Stomach (tissue), 9 donors: ENCODE data around the gene UMPS. TPM values are rescaled to one million over a fixed set of nuclear protein-coding genes. Genes with fewer than 3 reads are reported as not detected.

Source experiments
- DNase-seq, 2 donors: peaks; one replicate each; pipeline versions ENCODE4 v3.0.0 to v3.0.0-alpha.2; 2013 to 2019
- H3K27ac ChIP-seq, 5 donors: fragments of 200-600 bp in 4 of 5; sonication (generic) in 4 of 5; one replicate each; pipeline ENCODE4 v1.5.1; 2013 to 2019; ENCODE audit warnings: mild to moderate bottlenecking in 1 of 5, moderate library complexity in 1 of 5
- H3K27me3 ChIP-seq, 3 donors: fragments of 200-600 bp; sonication (generic); one replicate each; pipeline ENCODE4 v1.5.1; 2017 to 2019; ENCODE audit warnings: mixed run types in 1 of 3
- H3K36me3 ChIP-seq, 4 donors: fragments of 200-600 bp; sonication (generic); 1 replicate in 3 of 4; 2 replicates in 1 of 4; pipeline ENCODE4 v1.5.1; 2016 to 2019
- H3K4me1 ChIP-seq, 4 donors: fragments of 200-600 bp; sonication (generic); one replicate each; pipeline ENCODE4 v1.5.1; 2016 to 2019
- H3K4me3 ChIP-seq, 4 donors: fragments of 200-600 bp; sonication (generic) in 3 of 4; one replicate each; pipeline ENCODE4 v1.5.1; 2016 to 2019; ENCODE audit warnings: mild to moderate bottlenecking in 1 of 4
- H3K9me3 ChIP-seq, 4 donors: fragments of 200-600 bp; sonication (generic); one replicate each; pipeline ENCODE4 v1.5.1; 2016 to 2019
- CTCF ChIP-seq, 7 experiments: fragments of 450-650 bp in 4 of 7; fragments of 200-600 bp in 3 of 7; sonication (generic) in 3 of 7; IDR thresholded peaks; one replicate each; pipeline ENCODE4 v1.5.1; 2016 to 2019; ENCODE audit warnings: antibody characterized with exemption in 7 of 7, control low read depth in 2 of 7, mild to moderate bottlenecking in 1 of 7
- EP300 ChIP-seq: sonication (generic); formaldehyde crosslinking; IDR thresholded peaks from one replicate; pipeline ENCODE4 v1.6.1; 2017; ENCODE audit warnings: antibody characterized with exemption
- POLR2A ChIP-seq, 4 donors: fragments of 450-650 bp; IDR thresholded peaks; one replicate each; pipeline ENCODE4 v1.6.1; 2016; ENCODE audit warnings: antibody characterized with exemption in 4 of 4, control low read depth in 2 of 4, mild to moderate bottlenecking in 1 of 4, moderate library complexity in 1 of 4
- POLR2AphosphoS5 ChIP-seq, 3 donors: sonication (generic); formaldehyde crosslinking; IDR thresholded peaks; one replicate each; pipeline ENCODE4 v1.6.1; 2016; ENCODE audit warnings: antibody characterized with exemption in 3 of 3
- WGBS, 5 donors: extraction: QIAGEN DNeasy Blood & Tissue Kit in 3 of 5; methylation state at CpG; one replicate each; pipeline versions ENCODE4 v1.1.5 to v1.1.7; 2013 to 2018; 5-methylcytosine and 5-hydroxymethylcytosine counted together
- intact Hi-C: fragments of 100-400 bp; cut with DNase I; formaldehyde crosslinking; loops from one replicate; pipeline ENCODE4 v1.15.1; 2023; ENCODE audit warnings: low total_unique reads
- polyA plus RNA-seq, 3 donors: library from polyadenylated mRNA; stranded (reverse); fragments of 200-250 nt; gene quantifications; one replicate each; pipeline ENCODE4 v1.2.3, GENCODE V29; 2013
- total RNA-seq, 5 donors: library from RNA; depleted of rRNA; stranded (reverse); fragments of >200 nt; gene quantifications; one replicate each; pipeline versions ENCODE4 v1.1.0 to v1.2.3, GENCODE V29; 2014 to 2016
- donor health status: healthy with polysubstance abuse.
- donor health status: Bipolar disorder and iron deficiency.
- donor health status: healthy.

UMPS gene
- total and polyA plus RNA-seq, 8 donors = 1.8 to 48.3 (median 20.6) TPM

- peaks cover 5 to 24% (median 22%) of the 10 kb centered on the region in 4 donors for H3K36me3 ChIP-seq
- peaks cover 6 to 21% (median 17%) of the 10 kb centered on the region in 4 donors for H3K4me1 ChIP-seq
- WGBS, 5 donors = 84 to 90% (median 88%) methylated on average over 10 to 14 of the region's 14 CpGs
- no peak overlapping the region for H3K4me3 ChIP-seq
- no peak for TF ChIP-seq POLR2A (IDR thresholded peaks at IDR 0.05)
- TF ChIP-seq CTCF (IDR thresholded peaks at IDR 0.05) = no peak
- H3K9me3 ChIP-seq = no peaks in the 10 kb centered on the region
- DNase-seq = no peak
- H3K27me3 ChIP-seq = no peaks in the 10 kb centered on the region
- intact Hi-C loops = no loop called here
- peak overlapping the region in 1 of 5 donors; percentile 76 for H3K27ac ChIP-seq
Observed at GRCh38 chr3:124759666-124760401, 29.6 kb downstream of the UMPS start.

GRCh38 chr3:124760601-124761000 is 30.3 kb downstream of the UMPS start:
- WGBS, 5 donors = 38 to 46% (median 43%) methylated on average over 2 of the region's 2 CpGs
- peaks cover 6 to 21% (median 17%) of the 10 kb centered on the region in 4 donors for H3K4me1 ChIP-seq
- intact Hi-C loops = no loop called here
- H3K27ac ChIP-seq = peak overlapping the region in 1 of 5 donors; percentile 76
- no peaks in the 10 kb centered on the region for H3K9me3 ChIP-seq
- no peak overlapping the region for H3K4me3 ChIP-seq
- DNase-seq = peak in 1 of 2 donors; percentile 36
- H3K27me3 ChIP-seq = no peaks in the 10 kb centered on the region
- TF ChIP-seq POLR2AphosphoS5 (IDR thresholded peaks at IDR 0.05) = no peak
- no peak for TF ChIP-seq CTCF (IDR thresholded peaks at IDR 0.05)
- no peak for TF ChIP-seq POLR2A (IDR thresholded peaks at IDR 0.05)
- TF ChIP-seq EP300 = no peak
- peaks cover 6 to 32% (median 30%) of the 10 kb centered on the region in 4 donors for H3K36me3 ChIP-seq

- WGBS, 5 donors = 5 to 10% (median 7%) methylated on average over 14 to 15 of the region's 15 CpGs
- Histone ChIP-seq H3K27ac (peak overlapping the region in 3 of 5 donors; percentile 32 to 76 (median 70)), H3K4me1 (peaks cover 6 to 21% (median 17%) of the 10 kb centered on the region in 4 donors), H3K4me3 (no peak overlapping the region), H3K36me3 (peaks cover 6 to 39% (median 37%) of the 10 kb centered on the region in 4 donors), H3K27me3 (no peaks in the 10 kb centered on the region), H3K9me3 (no peaks in the 10 kb centered on the region)
- intact Hi-C loops = no loop called here
- TF ChIP-seq POLR2AphosphoS5 (IDR thresholded peaks at IDR 0.05) = peak in 2 of 3 donors; percentile 84 to 92
- peak in 5 of 7 experiments; percentile 84 to 96 (median 92) for TF ChIP-seq CTCF (IDR thresholded peaks at IDR 0.05)
- TF ChIP-seq POLR2A (IDR thresholded peaks at IDR 0.05) = no peak
- TF ChIP-seq EP300 = peak; percentile 89
- peak; percentile 90 to 94 for DNase-seq
Observed at GRCh38 chr3:124761250-124761796, 31.1 kb downstream of the UMPS start.

GRCh38 chr3:124761935-124762660 is 31.8 kb downstream of the UMPS start:
- 66 to 79% (median 70%) methylated on average over 6 of the region's 6 CpGs for whole genome bisulfite sequencing, 5 donors
- intact Hi-C loops = loop anchor here (2.0 kb wide), 1 partner anchor 135 kb away; no protein-coding TSS in a partner anchor
- TF ChIP-seq POLR2AphosphoS5 (IDR thresholded peaks at IDR 0.05) (no peak), POLR2A (IDR thresholded peaks at IDR 0.05) (no peak), EP300 (no peak), CTCF (IDR thresholded peaks at IDR 0.05) (no peak)
- peaks cover 6 to 21% (median 17%) of the 10 kb centered on the region in 4 donors for H3K4me1 ChIP-seq
- no peak for DNase-seq
- no peak overlapping the region for H3K4me3 ChIP-seq
- H3K27me3 ChIP-seq = no peaks in the 10 kb centered on the region
- peaks cover 9 to 47% (median 45%) of the 10 kb centered on the region in 4 donors for H3K36me3 ChIP-seq
- no peaks in the 10 kb centered on the region for H3K9me3 ChIP-seq
- H3K27ac ChIP-seq = peak overlapping the region in 4 of 5 donors; percentile 31 to 76 (median 51)
